Omental fat pad (tissue), 4 donors: Measurements from ENCODE around the gene ACAP2. TPM values are rescaled to one million over a fixed set of nuclear protein-coding genes. Genes with fewer than 3 reads are reported as not detected.
"Not testable (repeated sequence)": the region's sequence is repeated elsewhere in the genome, so short reads cannot be mapped to it uniquely, and the experiment has no call there.

Source experiments
- ATAC-seq: fragments of 150-250 bp; one replicate; pipeline ENCODE4 v1.9.1; 2016; ENCODE audit warnings: mild to moderate bottlenecking, moderate library complexity; ENCODE audit not compliant: low FRiP score
- DNase-seq: peaks from one replicate; pipeline ENCODE4 v3.0.0-alpha.2; 2019; ENCODE audit warnings: low spot score
- CTCF ChIP-seq, 3 donors: fragments of 450-650 bp; IDR thresholded peaks; one replicate each; pipeline ENCODE4 v1.5.1; 2016 to 2017; ENCODE audit warnings: antibody characterized with exemption in 3 of 3, mild to moderate bottlenecking in 3 of 3, moderate library complexity in 2 of 3
- total RNA-seq, 4 donors: library from RNA; depleted of rRNA; stranded (reverse); fragments of >200 nt; gene quantifications; one replicate each; pipeline ENCODE4 v1.1.0, GENCODE V29; 2016

The ACAP2 gene
- total RNA-seq, 4 donors from 2014 or later: 41.6 to 76.1 (median 44.5) TPM

- DNase-seq (no peak), ATAC-seq (no peak)
- no peak for TF ChIP-seq CTCF (IDR thresholded peaks at IDR 0.05)
Measured at GRCh38 chr3:195365371-195365770, 77.4 kb downstream of the ACAP2 start.

- DNase-seq, ATAC-seq: not testable (repeated sequence)
Measured at GRCh38 chr3:195357797-195358196, 85.0 kb downstream of the ACAP2 start.

- ATAC-seq (no peak), DNase-seq (no peak)
- TF ChIP-seq CTCF (IDR thresholded peaks at IDR 0.05): no peak
Measured at GRCh38 chr3:195356151-195357086, 86.4 kb downstream of the ACAP2 start.

GRCh38 chr3:195354009-195354408 is 88.8 kb downstream of the ACAP2 start:
- DNase-seq: not testable (repeated sequence)

GRCh38 chr3:195352895-195353488 is 89.8 kb downstream of the ACAP2 start:
- DNase-seq (no peak), ATAC-seq (no peak)
- TF ChIP-seq CTCF (IDR thresholded peaks at IDR 0.05): no peak

More at GRCh38 chr3:195354009-195354408, 88.8 kb downstream of the ACAP2 start:
- ATAC-seq: not testable (repeated sequence)

GRCh38 chr3:195348426-195349115 is 94.2 kb downstream of the ACAP2 start:
- no peak for DNase-seq
- no peak for TF ChIP-seq CTCF (IDR thresholded peaks at IDR 0.05)
- ATAC-seq: no peak

GRCh38 chr3:195337747-195338146 is 105.1 kb downstream of the ACAP2 start:
- ATAC-seq: no peak
- no peak for TF ChIP-seq CTCF (IDR thresholded peaks at IDR 0.05)
- DNase-seq: no peak
